Stimulated activated CD4-positive, alpha-beta T cell treated with anti-CD3 and anti-CD28 coated beads, Interleukin-12 subunit alpha, Interleukin-12 subunit beta, amount 100 ng/mL, for 48 hours (primary cell): ENCODE results near the gene PPA1.
A peak's percentile ranks its signal among the peaks of the same experiment; 100 is the strongest.
"Not testable (repeated sequence)": the region's sequence is repeated elsewhere in the genome, so short reads cannot be mapped to it uniquely, and the experiment has no call there.

Experiments used
- DNase-seq, 3 donors: peaks; one replicate each; pipeline ENCODE4 v3.0.0-alpha.2; 2020; ENCODE audit warnings: low read depth in 2 of 3, low spot score in 1 of 3

Gene PPA1

GRCh38 chr10:70175516-70175915 is 57.7 kb downstream of the PPA1 start:
- DNase-seq = no peak

- DNase-seq = no peak
Observed at GRCh38 chr10:70174058-70174741, 59.0 kb downstream of the PPA1 start.

- DNase-seq = no peak
Observed at GRCh38 chr10:70169649-70170364, 63.4 kb downstream of the PPA1 start.

- no peak for DNase-seq
Observed at GRCh38 chr10:70169011-70169410, 64.2 kb downstream of the PPA1 start.

GRCh38 chr10:70167246-70167645 is 66.0 kb downstream of the PPA1 start:
- no peak for DNase-seq

- DNase-seq = no peak
Observed at GRCh38 chr10:70166394-70166793, 66.8 kb downstream of the PPA1 start.

- no peak for DNase-seq
Observed at GRCh38 chr10:70164163-70164562, 69.1 kb downstream of the PPA1 start.

GRCh38 chr10:70163448-70163847 is 69.8 kb downstream of the PPA1 start:
- DNase-seq = no peak

GRCh38 chr10:70162892-70163201 is 70.4 kb downstream of the PPA1 start:
- peak in 2 of 3 donors; percentile 62 for DNase-seq

- no peak for DNase-seq
Observed at GRCh38 chr10:70162151-70162891, 70.9 kb downstream of the PPA1 start.

GRCh38 chr10:70160798-70161197 is 72.4 kb downstream of the PPA1 start:
- no peak for DNase-seq

GRCh38 chr10:70159366-70159765 is 73.9 kb downstream of the PPA1 start:
- not testable (repeated sequence) for DNase-seq

- no peak for DNase-seq
Observed at GRCh38 chr10:70158113-70158512, 75.1 kb downstream of the PPA1 start.

- DNase-seq = no peak
Observed at GRCh38 chr10:70155255-70155838, 77.9 kb downstream of the PPA1 start.
